Epithelial cell of esophagus (primary cell): ENCODE data around the gene LRRC40.

Experiments used
- DNase-seq: peaks from one replicate; pipeline ENCODE4 v3.0.0; 2010; ENCODE audit warnings: low read depth
- H3K4me3 ChIP-seq: 2 replicates; pipeline ENCODE4 v1.5.1; 2011; ENCODE audit warnings: mild to moderate bottlenecking, low read length, control low read depth
- TF ChIP-seq, protein P1 (sequence below): IDR thresholded peaks from 2 replicates; pipeline ENCODE4 v1.5.1; 2011; ENCODE audit warnings: low read depth, mild to moderate bottlenecking, low read length, control low read depth, inconsistent platforms; ENCODE audit not compliant: insufficient read depth; ENCODE audit errors: missing control alignments

LRRC40 gene

DNA sequence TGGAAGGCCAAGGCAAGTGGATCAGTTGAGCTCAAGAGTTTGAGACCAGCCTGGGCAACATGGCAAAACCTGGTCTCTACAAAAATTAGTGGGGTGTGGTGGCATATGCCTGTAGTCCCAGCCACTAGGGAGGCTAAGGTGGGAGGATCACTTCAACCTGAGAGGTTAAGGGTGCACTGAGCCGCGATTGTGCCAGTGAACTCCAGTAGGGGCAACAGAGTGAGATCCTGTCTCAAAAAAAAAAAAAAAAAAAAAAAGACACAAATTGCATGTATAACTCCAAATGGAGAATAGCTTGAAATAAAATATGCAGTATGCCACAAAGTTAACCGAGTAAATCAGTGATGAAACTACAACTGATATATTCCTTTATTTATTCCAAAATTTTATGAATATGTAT, 51.6 kb downstream of the LRRC40 start:
- no peak overlapping the region for H3K4me3 ChIP-seq
- TF ChIP-seq, protein P1, sequence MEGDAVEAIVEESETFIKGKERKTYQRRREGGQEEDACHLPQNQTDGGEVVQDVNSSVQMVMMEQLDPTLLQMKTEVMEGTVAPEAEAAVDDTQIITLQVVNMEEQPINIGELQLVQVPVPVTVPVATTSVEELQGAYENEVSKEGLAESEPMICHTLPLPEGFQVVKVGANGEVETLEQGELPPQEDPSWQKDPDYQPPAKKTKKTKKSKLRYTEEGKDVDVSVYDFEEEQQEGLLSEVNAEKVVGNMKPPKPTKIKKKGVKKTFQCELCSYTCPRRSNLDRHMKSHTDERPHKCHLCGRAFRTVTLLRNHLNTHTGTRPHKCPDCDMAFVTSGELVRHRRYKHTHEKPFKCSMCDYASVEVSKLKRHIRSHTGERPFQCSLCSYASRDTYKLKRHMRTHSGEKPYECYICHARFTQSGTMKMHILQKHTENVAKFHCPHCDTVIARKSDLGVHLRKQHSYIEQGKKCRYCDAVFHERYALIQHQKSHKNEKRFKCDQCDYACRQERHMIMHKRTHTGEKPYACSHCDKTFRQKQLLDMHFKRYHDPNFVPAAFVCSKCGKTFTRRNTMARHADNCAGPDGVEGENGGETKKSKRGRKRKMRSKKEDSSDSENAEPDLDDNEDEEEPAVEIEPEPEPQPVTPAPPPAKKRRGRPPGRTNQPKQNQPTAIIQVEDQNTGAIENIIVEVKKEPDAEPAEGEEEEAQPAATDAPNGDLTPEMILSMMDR: no peak
- no peak for DNase-seq

DNA sequence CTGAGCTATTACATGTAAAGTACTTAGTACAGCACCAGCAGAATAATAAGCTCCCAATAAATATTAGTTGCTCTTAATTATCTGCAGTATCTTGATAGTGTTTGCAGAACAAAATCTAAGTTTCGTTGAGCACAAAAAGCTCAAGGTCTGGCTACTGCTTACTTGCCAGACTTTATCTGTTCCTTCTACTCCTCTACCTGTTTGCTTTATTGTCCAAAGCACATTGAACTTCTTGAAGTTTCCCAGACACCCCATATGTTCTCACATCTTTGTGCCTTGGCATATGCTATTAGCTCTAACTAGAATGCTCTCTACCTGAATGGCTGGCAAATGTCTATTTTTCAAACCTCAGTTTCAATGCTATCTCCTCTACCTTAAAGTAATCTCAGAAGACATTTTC, 54.9 kb downstream of the LRRC40 start:
- TF ChIP-seq, protein P1: no peak
- H3K4me3 ChIP-seq: no peak overlapping the region
- no peak for DNase-seq

DNA sequence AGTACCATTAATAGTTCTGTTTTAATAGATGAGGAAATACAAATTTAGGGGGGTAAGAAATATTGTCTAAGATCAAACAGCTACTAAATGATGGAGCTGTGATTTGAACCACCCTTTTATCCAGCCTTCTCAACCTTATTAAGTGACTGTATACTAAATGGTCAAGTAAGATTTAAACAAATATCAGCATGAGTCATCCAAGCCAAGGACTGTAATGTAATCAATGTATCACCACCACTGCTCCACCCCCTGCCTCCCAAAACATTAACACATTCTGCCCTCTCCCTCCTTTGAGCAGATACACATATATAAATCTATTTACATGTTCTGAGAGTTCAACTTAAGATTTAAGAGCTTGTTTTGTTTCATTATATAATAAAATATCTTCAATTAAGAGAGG, 58.9 kb downstream of the LRRC40 start:
- H3K4me3 ChIP-seq: no peak overlapping the region
- peak; percentile 59 for DNase-seq
- TF ChIP-seq, protein P1: no peak

DNA sequence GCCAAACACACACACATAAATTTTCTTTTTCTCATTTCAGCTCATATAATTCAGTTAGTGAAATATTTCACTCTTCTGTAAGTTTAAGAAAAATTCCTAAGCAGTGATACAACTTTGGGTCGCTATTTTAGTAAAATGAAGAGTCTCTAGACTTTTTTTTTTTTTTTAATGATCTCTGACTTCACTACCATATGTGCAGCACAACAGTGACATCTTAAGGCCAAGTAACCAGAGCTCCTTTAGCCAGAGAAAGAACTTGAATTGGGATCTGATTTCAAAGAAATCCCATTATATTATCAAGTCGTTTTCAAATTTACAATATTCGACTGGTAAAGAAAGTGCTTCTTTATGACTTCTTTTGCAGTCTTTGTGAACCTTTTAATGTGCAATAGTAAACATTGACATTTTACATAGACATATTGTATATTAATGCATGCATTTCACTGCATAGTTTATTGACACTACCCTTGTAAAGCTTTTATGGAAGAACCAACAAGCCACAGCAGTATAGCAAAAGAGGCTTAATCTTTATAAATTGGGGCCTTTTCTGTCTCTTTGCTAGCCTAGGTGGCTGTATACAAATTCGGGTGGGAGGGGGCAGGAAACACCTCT, 62.2 kb downstream of the LRRC40 start:
- TF ChIP-seq, protein P1: no peak
- H3K4me3 ChIP-seq: no peak overlapping the region
- no peak for DNase-seq

DNA sequence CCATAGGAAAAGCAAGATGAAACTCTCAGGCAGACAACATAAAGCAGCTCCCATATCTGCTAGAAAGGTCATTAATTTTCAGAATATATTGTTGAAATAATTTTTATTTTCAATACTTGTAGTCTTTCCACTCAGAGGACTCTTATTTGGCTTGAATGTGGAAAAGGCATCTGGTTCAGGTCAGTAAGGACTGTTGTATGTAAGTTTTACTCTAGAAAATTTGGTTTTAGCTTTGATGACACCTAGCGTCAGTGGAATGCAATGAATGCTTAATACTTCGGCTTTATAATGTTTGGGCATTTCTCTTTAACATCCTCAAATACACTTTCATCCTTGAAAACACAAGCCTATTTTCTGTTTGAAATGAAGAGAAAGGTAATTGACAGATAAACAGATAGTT, 63.3 kb downstream of the LRRC40 start:
- DNase-seq: no peak
- TF ChIP-seq, protein P1: peak; percentile 42

DNA sequence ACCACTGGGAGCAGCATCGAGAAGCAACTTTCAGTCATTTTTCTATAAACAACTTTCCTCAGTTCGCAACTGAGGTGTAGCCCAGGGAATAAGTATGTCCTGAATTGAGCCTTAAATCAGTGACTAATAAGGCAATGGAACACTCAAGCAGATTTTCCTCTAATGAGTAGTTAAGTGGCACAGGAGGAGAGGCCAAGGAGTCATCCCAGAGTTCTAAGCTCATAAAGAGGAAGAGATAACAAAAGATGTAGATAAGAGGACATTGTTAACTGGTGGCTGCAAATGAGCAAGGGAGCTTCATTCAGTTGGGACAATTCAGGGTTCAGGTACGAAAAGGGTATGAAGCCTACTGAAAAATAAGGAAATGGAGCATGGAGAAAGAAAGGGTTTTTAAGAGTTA, 64.5 kb downstream of the LRRC40 start:
- TF ChIP-seq, protein P1: no peak
- H3K4me3 ChIP-seq: no peak overlapping the region
- DNase-seq: peak; percentile 9

More for the DNA sequence above, 63.3 kb downstream of the LRRC40 start:
- no peak overlapping the region for H3K4me3 ChIP-seq

DNA sequence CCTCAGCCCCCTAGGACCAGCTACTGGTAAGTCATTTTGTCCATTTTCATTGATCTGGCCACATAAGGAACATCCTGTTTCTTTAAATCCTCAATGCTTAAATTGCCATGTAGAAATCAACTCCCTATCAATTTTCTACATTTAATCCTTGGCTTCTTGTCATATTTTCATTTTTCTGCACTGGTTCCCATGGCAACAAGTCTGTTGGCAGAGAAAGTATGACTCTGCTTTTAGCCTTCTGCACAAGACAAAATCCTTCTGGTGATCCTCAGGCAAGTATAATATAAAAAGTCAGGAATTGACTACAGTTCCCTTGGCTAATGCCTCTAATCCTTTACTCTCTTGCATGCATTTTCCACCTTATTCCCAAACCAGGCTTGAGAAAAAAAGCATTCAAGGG, 65.0 kb downstream of the LRRC40 start:
- no peak overlapping the region for H3K4me3 ChIP-seq
- DNase-seq: no peak
- TF ChIP-seq, protein P1: no peak
